COLO668 (cell line): ENCODE data around the gene LMX1B.

ENCODE experiments used
- DNase-seq: peaks from one replicate; lab custom pipeline; 2025; ENCODE audit not compliant: unreplicated experiment; lab: John Stamatoyannopoulos, UW

The LMX1B gene

GRCh38 chr9:126693428-126693944 is 79.8 kb downstream of the LMX1B start:
- no peak for DNase-seq

DNA sequence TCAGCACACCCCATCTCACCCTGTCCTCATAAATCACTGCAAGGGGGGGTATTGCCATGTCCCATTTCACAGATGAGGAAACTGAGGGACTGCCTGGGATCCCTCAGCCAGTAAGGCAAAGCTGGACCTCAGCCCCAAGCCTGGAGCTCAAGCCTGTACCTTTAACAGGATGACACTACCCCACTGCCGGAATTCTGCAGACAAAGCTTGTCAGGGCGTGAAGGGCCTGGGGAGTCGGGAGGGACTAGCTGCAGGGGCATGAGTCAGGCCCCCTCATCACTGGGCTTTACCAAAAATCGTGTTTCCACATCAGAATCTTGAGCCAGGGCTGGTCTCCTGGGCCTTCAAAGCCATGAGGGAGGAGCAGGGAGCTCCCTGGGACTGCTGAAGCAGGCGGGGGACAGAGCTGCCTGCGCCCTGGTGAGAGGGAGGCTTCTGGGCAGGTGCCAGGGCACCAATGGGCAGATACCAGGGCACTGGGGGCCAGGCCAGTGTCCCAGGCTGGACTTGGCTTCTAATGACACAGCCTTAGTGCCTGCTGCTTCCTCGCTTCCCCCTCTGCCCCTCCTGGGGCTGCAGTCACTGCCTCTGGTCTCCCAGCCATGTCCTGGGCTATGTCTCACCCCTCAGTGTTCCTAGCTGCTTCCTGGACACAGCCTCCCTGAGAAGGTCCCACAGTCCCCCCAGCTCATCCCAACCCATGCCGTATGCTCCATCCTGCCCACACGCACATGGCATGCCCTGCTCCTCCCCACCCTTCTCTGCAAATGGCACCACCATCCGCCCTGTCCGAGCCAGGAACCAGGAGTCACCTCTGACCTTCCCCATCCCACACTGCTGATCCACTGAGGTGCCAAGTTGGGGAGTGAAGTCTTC is 80.7 kb downstream of the LMX1B start:
- DNase-seq = no peak

DNA sequence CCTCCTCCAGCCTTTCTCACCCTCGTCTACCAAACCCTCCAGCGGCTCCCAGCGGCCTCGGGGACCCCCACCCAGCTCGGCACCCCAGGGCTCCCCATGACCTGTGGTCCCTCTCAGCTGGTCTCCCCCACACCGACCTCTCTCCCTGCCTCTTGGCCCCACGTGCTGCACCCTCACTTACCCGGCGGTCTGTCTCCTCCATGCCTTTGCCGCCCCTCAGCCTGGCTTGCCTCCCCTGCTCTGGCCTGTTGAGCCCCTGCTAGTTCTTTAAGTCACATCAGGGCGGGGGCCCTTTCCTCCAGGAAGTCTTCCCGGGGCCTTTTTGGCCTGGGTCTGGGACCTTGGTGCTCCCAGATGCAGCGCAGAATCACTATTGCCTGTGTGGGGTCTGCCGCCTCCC is 81.5 kb downstream of the LMX1B start:
- DNase-seq = no peak

GRCh38 chr9:126695701-126696400 is 82.1 kb downstream of the LMX1B start:
- no peak for DNase-seq

GRCh38 chr9:126696401-126697145 is 82.8 kb downstream of the LMX1B start:
- no peak for DNase-seq

DNA sequence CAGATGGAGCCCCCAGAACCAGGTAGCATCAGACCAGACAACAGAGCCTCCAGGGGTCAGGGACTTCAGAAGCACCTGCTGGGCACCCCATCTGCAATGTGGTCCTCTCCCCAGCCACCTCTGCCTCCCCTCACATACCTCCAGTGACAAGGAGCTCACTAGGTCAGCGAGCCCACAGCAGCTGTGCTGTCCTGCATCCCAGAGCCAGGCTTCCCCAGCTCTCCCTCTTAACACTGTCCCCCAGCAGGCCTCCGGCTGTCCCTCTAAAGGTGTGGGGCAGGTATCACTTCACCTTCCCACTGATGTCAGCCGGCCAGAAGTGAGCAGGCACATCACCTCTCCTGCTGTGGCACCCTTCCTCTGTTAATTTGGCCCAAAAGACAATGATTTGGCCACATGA is 83.6 kb downstream of the LMX1B start:
- DNase-seq = no peak

DNA sequence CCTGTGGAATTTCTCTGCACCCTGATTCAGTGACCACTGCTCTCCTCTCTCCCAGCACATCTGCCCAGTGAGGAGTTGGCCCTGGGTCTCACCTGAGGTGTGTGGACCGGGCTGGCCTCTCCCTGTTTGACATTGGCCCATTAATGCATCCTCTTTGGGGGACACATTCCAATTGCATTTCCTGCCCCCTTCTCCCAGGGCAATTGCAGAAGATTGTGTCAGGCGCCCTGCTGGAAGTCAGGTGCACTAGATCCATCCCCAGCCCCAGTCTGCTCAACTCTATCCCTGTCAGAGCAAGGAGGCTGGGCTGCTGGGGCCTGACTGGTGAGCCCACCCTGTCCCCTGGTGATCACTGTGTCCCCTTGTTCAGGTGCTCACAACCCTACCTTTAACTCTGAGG is 84.5 kb downstream of the LMX1B start:
- DNase-seq = no peak

- DNase-seq = no peak
Measured at GRCh38 chr9:126698756-126699155, 85.0 kb downstream of the LMX1B start.

- DNase-seq = no peak
Measured at GRCh38 chr9:126699401-126699881, 85.7 kb downstream of the LMX1B start.

DNA sequence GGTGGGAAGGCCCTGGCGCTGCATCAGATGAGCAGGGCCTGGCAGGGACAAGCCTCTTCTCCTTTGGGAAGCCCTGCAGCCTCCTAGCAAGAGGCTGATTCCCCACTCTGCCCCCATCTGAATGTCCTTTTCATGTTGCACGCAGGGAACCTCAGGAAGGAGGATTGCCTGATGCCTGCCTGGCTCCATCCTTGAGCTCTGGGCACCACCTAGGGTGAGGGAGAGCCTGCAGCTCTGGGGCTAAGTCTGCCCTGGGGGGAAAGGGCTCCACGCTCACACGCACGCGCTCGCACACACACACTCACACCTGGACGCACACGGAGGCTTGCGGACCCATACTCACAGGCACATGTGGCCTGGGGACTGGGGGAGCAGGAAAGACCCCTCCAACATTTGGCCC is 86.6 kb downstream of the LMX1B start:
- DNase-seq = no peak

DNA sequence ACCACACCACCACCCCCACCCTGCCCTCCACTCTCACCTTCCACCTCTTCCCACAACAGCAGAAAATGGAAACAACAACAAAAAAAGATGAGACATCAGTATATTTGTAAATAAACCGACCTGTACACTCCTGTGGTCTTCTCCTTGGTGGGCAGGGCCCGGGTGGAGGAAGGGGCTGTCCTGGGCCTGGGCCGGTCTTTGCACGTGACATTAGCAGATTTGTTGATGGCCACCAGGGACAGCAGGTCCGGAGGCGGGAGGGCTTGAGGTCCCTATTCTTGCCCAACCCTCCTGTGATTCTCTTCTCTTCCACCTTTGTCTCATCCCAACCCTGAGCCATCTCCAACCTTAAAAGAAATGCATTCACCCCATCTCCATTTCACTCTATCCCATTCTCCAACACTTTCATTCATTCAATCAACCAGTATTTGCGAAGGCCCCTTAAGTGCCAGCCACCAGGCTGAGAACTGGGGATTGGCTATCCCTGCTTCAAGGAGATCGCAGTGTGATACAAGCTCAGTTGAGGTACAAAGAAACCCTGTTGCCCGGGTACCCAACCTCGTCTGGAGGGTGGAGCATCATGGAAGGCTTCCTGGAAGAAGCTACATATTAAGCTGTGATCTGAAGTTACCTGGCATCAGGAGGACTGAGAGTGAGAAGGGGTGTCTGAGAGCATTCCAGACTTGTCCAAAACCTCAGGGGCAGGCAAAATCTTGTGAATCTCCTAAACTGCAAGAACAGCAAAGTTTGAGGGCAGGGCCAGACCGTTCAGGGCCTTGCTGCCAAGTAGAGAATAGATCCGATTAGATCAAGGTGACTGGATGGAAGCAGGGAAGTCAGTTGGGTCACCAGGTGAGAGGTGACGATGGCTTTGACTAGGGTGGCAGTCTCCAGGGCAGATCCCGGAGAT is 87.4 kb downstream of the LMX1B start:
- no peak for DNase-seq

DNA sequence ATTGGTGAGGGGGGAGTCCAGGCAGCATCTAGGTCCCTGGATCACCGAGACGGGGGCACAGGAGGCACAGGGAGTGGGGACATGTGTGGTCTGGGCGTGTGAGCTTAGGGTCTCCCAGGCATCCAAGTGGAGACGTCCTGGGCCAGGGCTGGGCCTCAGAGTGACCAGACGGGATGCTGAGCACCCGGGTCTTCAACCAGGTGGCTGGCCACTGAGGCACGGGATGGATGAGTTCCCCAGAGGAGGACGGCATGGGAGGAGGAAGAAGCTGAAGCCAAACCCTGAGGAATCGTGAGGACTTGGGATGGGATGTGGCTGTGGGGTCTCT is 88.0 kb downstream of the LMX1B start:
- no peak for DNase-seq

- DNase-seq = no peak
Measured at GRCh38 chr9:126702151-126703001, 88.6 kb downstream of the LMX1B start.

GRCh38 chr9:126703002-126703865 is 89.5 kb downstream of the LMX1B start:
- DNase-seq = no peak

DNA sequence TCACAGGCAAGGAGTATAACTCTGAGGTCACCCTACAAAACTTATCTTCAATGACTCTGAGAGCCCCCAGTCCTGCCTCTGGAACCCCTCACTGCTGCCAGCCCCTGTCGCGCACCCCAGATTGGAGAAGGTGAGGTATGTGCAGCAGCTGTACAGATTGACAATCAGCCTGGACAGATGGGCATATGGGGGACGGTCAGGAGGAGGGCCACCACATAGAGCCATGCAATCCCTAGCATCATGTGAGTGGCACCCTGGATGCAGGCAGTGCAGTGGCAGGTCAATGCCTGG is 90.1 kb downstream of the LMX1B start:
- DNase-seq = no peak

DNA sequence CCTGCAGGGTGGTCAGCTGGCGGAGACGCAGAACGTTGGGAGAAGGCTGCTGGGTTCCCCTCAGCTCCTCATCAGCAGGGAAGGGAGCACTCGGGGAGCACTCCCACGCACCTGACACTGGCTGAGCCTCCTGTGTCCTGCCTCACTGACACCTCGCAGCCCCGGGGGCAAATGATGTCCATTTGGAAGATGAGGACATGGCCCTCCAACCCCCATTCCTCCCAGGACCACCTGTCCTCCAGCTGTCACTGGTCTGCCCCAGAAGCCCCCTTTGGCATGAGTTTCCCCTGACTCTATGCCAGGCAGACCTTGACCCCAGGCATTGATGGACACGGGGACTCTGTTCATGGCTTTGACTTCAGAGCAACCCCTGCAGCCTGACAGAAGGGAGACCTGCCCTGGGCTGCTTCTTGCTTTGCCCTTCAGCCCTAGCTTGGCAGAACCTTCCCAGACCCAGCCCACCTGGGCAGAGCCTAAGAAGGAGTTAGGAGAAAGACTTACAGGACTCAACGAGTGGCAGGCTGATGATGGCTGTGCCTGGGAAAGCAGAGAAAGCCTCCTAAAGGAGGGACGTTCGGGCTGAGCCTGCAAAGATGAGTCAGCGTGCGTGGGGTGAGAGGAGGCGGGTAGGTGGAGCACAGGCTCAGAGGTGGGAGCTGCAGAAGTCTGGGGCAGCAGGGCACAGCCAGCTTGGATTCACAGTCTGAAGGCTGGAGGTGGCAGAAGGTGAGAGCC is 90.6 kb downstream of the LMX1B start:
- DNase-seq = no peak

DNA sequence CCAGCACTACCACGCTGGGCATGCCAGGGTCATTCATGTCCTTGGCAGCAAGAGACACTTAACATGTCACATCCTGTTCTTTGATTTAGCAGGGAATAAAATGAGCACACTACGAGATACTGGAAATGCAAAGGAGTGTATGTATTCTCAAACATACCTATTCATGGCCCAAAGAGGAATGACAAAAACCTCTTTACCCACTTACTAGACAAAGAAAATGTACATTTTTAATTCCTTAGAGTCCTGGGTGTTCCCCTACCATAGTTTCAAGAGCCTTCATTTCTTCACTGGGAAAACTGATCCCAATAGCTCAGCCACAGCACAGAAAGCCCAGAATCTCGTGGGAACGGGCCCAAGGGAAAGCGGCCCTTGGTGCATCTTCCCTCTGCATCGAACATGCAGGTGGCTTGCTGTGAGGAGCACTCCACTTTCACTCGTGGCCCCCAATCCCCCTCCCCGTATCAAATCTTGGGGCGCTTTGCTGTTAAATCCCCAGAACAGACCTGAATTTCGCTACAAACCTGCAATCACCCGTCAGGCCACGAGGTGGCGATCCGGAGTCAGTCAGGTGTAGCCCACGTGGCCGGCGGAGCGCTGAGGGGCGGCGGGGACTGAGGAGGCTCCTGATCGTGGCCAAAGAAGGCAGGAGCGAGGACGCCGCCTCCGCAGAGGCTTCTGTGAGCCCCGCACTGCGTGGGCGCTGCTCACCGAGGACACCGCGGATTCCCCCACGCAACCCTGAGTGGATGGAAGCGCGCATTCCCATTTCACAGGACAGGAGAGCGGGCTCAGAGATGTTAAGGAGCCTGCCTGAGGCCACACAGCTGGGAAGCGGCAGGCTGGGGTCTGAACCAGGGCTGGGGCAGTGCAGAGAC is 91.4 kb downstream of the LMX1B start:
- DNase-seq = peak; percentile 68
